BLaER1 (cell line): Measurements from ENCODE around the gene GDF2.

ENCODE experiments used
- H3K27ac ChIP-seq: shearing (Covaris generic); formaldehyde crosslinking; 2 replicates; pipeline ENCODE4 v1.8.1; 2022
- H3K27me3 ChIP-seq: shearing (Covaris generic); formaldehyde crosslinking; 2 replicates; pipeline ENCODE4 v1.8.1; 2022
- H3K36me3 ChIP-seq: shearing (Covaris generic); formaldehyde crosslinking; 2 replicates; pipeline ENCODE4 v1.8.1; 2022
- H3K4me1 ChIP-seq: shearing (Covaris generic); formaldehyde crosslinking; 2 replicates; pipeline ENCODE4 v1.8.1; 2022
- H3K4me2 ChIP-seq: shearing (Covaris generic); formaldehyde crosslinking; 2 replicates; pipeline ENCODE4 v1.8.1; 2022
- H3K4me3 ChIP-seq: shearing (Covaris generic); formaldehyde crosslinking; 2 replicates; pipeline ENCODE4 v1.8.1; 2022
- H3K9ac ChIP-seq: shearing (Covaris generic); formaldehyde crosslinking; 2 replicates; pipeline ENCODE4 v1.8.1; 2022
- H3K9me3 ChIP-seq: shearing (Covaris generic); formaldehyde crosslinking; 2 replicates; pipeline ENCODE4 v1.8.1; 2022
- H4K20me1 ChIP-seq: shearing (Covaris generic); formaldehyde crosslinking; 2 replicates; pipeline ENCODE4 v1.8.1; 2022
- Cebpa-rat ChIP-seq: shearing (Covaris generic); IDR thresholded peaks from 2 replicates; pipeline ENCODE4 v1.8.1; 2022

Gene GDF2

DNA sequence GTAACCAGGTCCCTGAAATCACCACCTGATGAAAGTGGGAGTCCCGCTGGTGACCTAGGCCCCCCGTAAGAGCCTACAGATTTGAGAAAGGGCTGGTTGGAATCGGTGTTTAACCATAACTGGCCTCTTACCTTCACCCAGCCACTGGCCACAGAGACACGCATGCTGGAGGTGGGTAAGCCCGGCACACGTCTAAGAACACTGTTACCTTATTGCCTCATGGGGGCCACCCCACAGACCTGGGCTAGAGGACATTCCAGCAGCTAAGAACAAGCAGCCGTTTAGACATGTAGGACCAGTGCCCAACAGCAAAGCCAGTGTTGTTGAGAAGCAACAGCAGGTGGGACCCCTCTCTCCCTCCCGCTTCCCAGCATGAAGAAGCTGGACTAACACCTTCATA lies 2.5 kb upstream of the GDF2 start:
- no peaks in the 10 kb centered on the region for H3K9me3 ChIP-seq
- H3K4me1 ChIP-seq = no peaks in the 10 kb centered on the region
- no peak for TF ChIP-seq Cebpa-rat
- no peaks in the 10 kb centered on the region for H4K20me1 ChIP-seq
- H3K36me3 ChIP-seq = no peaks in the 10 kb centered on the region
- no peak overlapping the region for H3K27ac ChIP-seq
- no peaks in the 10 kb centered on the region for H3K27me3 ChIP-seq
- no peak overlapping the region for H3K4me3 ChIP-seq
- no peak overlapping the region for H3K4me2 ChIP-seq
- no peak overlapping the region for H3K9ac ChIP-seq

DNA sequence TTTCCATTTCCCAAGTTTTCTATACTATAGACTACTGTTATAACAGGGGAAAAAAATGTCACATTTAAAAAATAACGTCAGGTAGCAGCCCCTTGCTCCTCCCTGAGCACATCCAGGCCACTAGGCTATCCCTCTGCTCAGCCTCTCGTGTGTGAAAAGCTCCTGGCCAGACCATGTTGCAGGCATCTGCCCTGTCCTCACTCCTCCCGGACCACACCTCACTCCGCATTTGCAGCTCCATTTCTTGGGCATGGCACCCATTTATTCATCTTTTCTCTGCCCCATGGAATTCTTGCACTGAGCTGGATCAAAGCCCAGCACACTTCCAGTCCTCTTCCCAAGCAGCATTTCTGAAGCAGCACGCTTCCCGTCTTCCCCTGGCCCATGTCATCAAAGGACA lies 1.4 kb upstream of the GDF2 start:
- Histone ChIP-seq H3K4me3 (no peak overlapping the region), H3K36me3 (no peaks in the 10 kb centered on the region), H4K20me1 (no peaks in the 10 kb centered on the region), H3K9ac (no peak overlapping the region), H3K9me3 (no peaks in the 10 kb centered on the region), H3K27me3 (no peaks in the 10 kb centered on the region), H3K4me2 (no peak overlapping the region), H3K27ac (no peak overlapping the region), H3K4me1 (no peaks in the 10 kb centered on the region)
- no peak for TF ChIP-seq Cebpa-rat

DNA sequence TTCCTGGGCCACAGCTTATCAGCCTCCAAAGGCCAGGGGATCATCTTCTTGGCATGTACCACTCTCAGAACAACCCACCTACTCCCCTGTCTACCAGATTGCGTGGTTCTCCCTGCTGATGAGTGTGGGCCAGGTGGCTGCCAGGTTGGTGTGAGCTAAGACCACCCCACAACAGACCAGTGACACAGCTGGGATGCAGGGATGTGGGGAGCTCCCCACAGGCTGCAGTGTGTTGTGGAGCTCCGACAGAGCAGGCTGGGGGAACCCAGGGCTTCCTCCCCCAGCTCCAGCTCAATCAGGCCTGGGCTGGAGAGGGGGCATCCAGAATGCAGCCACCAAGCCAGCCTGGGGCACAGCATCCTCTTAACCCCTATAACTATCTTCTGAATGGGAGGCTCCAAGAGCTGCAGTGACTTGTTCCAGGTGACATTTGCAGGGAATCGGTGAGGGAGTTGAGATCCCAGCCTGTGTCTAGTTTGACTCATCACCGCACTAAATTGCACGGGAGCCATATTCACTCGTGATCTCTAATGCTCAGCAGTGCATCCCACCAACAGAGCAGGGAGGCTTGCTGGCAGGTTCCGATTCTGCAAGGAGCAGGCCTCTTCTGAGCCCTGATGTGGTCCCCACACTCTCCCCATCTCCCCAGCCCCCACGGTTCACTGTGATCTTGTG lies 596 bp upstream of the GDF2 start:
- no peak overlapping the region for H3K9ac ChIP-seq
- H3K27me3 ChIP-seq = no peaks in the 10 kb centered on the region
- no peaks in the 10 kb centered on the region for H3K9me3 ChIP-seq
- no peak for TF ChIP-seq Cebpa-rat
- H3K36me3 ChIP-seq = no peaks in the 10 kb centered on the region
- no peak overlapping the region for H3K4me2 ChIP-seq
- H4K20me1 ChIP-seq = no peaks in the 10 kb centered on the region
- no peak overlapping the region for H3K4me3 ChIP-seq
- H3K27ac ChIP-seq = no peak overlapping the region
- H3K4me1 ChIP-seq = no peaks in the 10 kb centered on the region

DNA sequence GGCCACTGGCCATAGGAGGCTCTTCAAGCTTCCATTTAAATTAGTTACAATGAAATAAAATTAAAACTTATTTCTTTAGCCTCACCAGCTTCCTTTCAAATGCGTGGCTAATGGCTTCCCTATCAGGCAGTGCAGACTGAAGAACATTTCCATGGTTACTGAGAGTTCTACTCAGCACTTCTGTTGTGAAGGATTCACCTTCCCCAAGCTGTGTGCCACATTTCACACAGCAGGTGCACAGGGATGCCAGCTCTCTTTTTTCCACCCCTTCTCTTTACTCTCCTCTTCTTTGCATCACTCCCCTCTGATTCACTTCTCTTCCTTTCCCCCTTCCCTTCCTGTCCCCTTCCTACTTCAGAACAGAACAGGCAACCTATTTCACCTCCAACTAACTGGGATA lies 833 bp downstream of the GDF2 start:
- no peaks in the 10 kb centered on the region for H3K9me3 ChIP-seq
- H3K36me3 ChIP-seq = no peaks in the 10 kb centered on the region
- no peaks in the 10 kb centered on the region for H4K20me1 ChIP-seq
- no peak for TF ChIP-seq Cebpa-rat
- no peak overlapping the region for H3K4me2 ChIP-seq
- no peaks in the 10 kb centered on the region for H3K4me1 ChIP-seq
- H3K27ac ChIP-seq = no peak overlapping the region
- no peak overlapping the region for H3K4me3 ChIP-seq
- no peak overlapping the region for H3K9ac ChIP-seq
- no peaks in the 10 kb centered on the region for H3K27me3 ChIP-seq

DNA sequence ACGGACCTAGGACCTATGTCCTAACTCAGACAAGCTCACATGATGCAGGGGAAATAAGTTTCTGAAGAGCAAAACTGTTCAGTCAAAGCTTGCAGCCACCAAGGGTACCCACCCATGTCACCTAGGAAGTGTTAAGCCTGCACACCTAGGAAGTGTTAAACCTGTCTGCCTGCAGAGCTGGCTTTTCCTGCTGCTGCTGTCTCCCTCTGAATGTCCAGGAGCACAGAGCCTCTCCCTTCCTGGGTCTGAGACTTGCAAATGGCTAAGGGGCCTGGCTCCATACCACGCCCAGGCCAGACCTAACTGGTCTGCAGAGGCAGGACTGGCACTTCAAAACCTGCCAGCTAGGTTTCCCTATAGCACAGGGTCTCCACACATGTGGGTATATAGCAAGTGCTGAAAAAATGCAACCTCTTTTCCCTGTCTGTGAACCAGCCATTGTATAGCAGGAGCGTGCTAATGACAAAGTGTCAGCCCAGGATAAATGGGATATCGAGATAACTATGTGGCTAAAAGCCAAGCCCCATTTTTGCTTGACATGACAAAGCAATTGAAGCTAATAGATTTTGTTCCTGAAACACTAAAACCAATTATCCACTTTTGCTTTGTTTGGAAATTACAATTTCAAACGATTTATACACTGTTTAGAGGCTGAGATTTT lies 1.5 kb downstream of the GDF2 start:
- no peaks in the 10 kb centered on the region for H3K4me1 ChIP-seq
- H3K4me2 ChIP-seq = no peak overlapping the region
- no peak overlapping the region for H3K27ac ChIP-seq
- H3K27me3 ChIP-seq = no peaks in the 10 kb centered on the region
- no peak overlapping the region for H3K9ac ChIP-seq
- no peaks in the 10 kb centered on the region for H4K20me1 ChIP-seq
- no peaks in the 10 kb centered on the region for H3K9me3 ChIP-seq
- no peak overlapping the region for H3K4me3 ChIP-seq
- no peak for TF ChIP-seq Cebpa-rat
- H3K36me3 ChIP-seq = no peaks in the 10 kb centered on the region

DNA sequence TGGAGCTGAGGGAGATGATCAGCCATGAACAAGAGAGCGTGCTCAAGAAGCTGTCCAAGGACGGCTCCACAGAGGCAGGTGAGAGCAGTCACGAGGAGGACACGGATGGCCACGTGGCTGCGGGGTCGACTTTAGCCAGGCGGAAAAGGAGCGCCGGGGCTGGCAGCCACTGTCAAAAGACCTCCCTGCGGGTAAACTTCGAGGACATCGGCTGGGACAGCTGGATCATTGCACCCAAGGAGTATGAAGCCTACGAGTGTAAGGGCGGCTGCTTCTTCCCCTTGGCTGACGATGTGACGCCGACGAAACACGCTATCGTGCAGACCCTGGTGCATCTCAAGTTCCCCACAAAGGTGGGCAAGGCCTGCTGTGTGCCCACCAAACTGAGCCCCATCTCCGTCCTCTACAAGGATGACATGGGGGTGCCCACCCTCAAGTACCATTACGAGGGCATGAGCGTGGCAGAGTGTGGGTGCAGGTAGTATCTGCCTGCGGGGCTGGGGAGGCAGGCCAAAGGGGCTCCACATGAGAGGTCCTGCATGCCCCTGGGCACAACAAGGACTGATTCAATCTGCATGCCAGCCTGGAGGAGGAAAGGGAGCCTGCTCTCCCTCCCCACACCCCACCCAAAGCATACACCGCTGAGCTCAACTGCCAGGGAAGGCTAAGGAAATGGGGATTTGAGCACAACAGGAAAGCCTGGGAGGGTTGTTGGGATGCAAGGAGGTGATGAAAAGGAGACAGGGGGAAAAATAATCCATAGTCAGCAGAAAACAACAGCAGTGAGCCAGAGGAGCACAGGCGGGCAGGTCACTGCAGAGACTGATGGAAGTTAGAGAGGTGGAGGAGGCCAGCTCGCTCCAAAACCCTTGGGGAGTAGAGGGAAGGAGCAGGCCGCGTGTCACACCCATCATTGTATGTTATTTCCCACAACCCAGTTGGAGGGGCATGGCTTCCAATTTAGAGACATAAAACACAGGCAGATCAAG lies 3.3 kb downstream of the GDF2 start:
- Histone ChIP-seq H3K27me3 (no peaks in the 10 kb centered on the region), H3K4me3 (no peak overlapping the region), H3K9ac (no peak overlapping the region), H4K20me1 (no peaks in the 10 kb centered on the region), H3K9me3 (no peaks in the 10 kb centered on the region), H3K4me1 (no peaks in the 10 kb centered on the region), H3K4me2 (no peak overlapping the region), H3K36me3 (no peaks in the 10 kb centered on the region), H3K27ac (no peak overlapping the region)
- TF ChIP-seq Cebpa-rat = no peak

DNA sequence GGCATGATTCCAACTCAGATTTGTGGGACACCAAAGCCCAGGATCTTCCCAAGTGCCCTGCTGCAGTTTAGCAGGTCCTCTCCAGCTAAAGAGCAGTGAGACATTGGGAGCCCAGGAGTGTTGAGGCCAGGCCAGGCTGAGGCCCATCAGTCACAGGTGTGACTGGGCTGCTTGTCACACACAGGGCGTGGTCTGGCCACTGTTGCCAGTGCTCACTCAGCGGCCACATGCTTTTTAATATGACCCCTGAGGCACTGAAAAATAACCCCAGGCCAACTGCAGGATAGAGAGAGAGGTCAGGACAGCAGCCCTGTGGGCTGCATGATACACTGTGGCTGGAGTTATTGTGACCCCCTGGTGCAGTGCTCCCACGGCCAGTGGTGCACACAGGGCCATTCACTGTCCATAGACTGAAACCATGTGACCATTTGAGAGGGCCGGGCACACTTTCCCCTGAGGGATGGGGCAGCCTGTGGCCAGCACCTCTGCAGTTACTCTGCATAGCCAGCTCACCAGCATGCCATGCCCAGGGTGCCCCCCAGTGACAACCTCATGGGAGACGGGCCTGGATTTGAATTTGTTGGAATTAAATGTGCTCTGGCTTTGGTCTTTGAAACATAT lies 4.2 kb downstream of the GDF2 start:
- Histone ChIP-seq H3K4me3 (no peak overlapping the region), H3K27me3 (no peaks in the 10 kb centered on the region), H3K4me2 (no peak overlapping the region), H4K20me1 (no peaks in the 10 kb centered on the region), H3K9ac (no peak overlapping the region), H3K4me1 (no peaks in the 10 kb centered on the region), H3K36me3 (no peaks in the 10 kb centered on the region), H3K9me3 (no peaks in the 10 kb centered on the region), H3K27ac (no peak overlapping the region)
- TF ChIP-seq Cebpa-rat = no peak

DNA sequence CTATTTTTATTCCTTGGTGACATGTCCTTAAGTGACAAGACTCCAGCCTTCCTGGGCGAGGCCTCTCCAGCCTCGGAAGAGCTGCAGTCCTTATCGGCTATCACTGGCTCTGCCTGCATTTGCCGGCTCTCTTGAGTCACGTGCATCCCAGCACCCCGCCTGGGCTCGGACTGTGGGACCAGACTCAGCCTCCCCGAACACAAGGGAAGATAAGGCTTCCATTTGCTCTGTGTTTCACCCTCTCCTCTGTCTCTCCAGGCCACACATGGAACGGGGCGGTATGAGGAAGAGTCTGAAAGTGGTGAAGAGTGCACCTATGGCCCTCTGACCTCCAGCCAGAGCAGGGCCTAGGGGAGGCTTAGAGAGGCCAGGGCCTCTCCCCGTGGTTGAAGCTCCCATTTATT lies 4.7 kb downstream of the GDF2 start:
- no peaks in the 10 kb centered on the region for H3K9me3 ChIP-seq
- no peak overlapping the region for H3K4me3 ChIP-seq
- H3K27me3 ChIP-seq = no peaks in the 10 kb centered on the region
- H3K4me2 ChIP-seq = no peak overlapping the region
- no peaks in the 10 kb centered on the region for H4K20me1 ChIP-seq
- H3K4me1 ChIP-seq = no peaks in the 10 kb centered on the region
- H3K27ac ChIP-seq = no peak overlapping the region
- H3K36me3 ChIP-seq = no peaks in the 10 kb centered on the region
- no peak overlapping the region for H3K9ac ChIP-seq
- TF ChIP-seq Cebpa-rat = no peak

DNA sequence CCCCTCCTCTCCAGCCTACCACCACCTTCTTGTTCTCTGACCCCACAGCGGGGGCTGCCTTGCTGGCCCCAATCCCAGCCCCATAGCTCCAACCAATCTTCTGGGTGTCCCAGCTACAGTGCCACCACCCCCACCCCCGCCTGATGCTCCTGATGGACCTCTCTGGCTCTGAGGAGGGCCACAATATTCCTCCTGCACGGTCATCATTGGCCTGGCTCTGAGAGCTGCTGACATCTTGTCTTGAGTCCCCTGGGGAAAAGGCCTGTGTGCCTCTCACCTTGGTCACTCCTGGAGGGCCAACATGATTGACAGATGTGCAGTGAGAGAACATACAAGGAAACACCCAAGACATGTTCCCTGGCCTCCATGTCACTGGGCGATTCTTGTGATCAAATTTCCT lies 7.6 kb downstream of the GDF2 start:
- TF ChIP-seq Cebpa-rat = no peak
- Histone ChIP-seq H4K20me1 (no peaks in the 10 kb centered on the region), H3K27me3 (no peaks in the 10 kb centered on the region), H3K4me2 (no peak overlapping the region), H3K9ac (no peak overlapping the region), H3K36me3 (no peaks in the 10 kb centered on the region), H3K4me1 (no peaks in the 10 kb centered on the region), H3K27ac (no peak overlapping the region), H3K4me3 (no peak overlapping the region), H3K9me3 (no peaks in the 10 kb centered on the region)
